GM18873 (cell line): Measurements from ENCODE around the gene VEZT.

Source experiments
- ATAC-seq: cut with Tn5 transposase; IDR thresholded peaks from one replicate; pipeline ENCODE4 v1.9.1; 2021; ENCODE audit warnings: mild to moderate bottlenecking, moderate library complexity, moderate number of reproducible peaks; ENCODE audit not compliant: unreplicated experiment, low FRiP score

Gene VEZT

DNA sequence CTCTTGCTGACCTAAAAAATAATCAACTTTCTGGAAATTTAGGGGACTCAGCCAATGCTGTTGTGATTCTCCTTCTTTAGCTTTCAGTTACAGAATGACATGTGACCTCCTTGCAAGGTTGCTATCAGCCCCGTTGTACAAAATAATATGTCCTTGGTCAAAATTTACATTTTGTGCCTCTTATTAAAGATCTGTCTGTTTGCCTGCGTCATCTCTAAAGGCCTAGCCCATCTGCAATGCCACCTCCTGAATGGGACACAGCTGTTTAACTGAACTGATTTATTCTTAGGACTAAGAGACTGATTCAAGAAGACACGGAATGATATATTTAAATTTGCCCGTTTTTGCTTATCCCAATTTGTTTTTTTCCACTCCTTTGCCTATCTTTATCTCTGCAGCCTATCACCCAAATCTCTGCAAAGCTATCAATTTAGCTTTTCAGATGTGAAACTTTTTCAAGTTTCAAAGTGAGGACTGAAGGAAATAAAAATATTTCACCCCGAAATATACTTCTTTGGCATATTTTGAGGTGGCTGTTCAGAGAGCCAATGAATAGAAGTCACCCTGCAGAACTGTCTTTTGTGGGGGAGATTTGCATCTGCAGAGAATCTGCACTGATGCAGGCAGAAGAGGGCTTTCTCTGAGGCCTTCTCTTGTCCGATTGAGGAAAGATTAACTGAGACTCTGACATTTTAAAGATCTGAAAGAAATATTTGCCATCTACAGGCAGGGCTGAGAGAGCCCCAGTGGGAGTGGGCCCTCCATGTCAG is 126.0 kb downstream of the VEZT start:
- no peak for ATAC-seq

- ATAC-seq = no peak
These were observed 131.7 kb downstream of the VEZT start for GRCh38 chr12:95349291-95349690.

DNA sequence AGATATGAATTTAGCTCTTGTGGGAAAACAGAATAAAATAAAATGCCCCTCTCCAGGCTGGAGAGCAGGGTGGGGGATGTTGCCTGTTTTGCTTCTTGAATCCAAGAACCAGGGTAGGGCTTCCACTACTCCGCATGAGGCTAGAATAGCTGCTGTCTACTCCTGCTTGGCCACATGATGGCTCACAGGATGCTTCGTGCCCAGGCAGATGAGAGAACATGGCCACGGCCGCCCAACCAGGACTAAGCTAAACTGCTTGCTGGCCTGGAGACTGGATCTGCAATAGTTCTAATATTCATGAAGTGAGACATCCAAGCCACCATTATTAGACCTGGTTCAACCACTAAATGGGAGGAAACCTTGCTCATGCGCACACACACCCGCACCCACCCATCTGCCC is 134.1 kb downstream of the VEZT start:
- ATAC-seq = no peak
